ENCODE data around the gene GUCA1A.

The GUCA1A gene

GRCh38 chr6:42173101-42173500 lies at the start of gene GUCA1A:
Gene GUCA1A, plus strand, starts transcription at chr6:42173364. Its CDS starts 250 bp downstream, at chr6:42173614.
- no peak for DNase-seq

- DNase-seq = no peak
Observed at GRCh38 chr6:42123379-42124103, 49.6 kb upstream of the GUCA1A start.

- no peak for DNase-seq
Observed at GRCh38 chr6:42124223-42124836, 48.8 kb upstream of the GUCA1A start.

GRCh38 chr6:42125231-42125630 lies 47.9 kb upstream of the GUCA1A start:
- no peak for DNase-seq

GRCh38 chr6:42125663-42126062 lies 47.5 kb upstream of the GUCA1A start:
- no peak for DNase-seq

- DNase-seq = no peak
Observed at GRCh38 chr6:42128460-42129359, 44.5 kb upstream of the GUCA1A start.

- DNase-seq = no peak
Observed at GRCh38 chr6:42129360-42129676, 43.8 kb upstream of the GUCA1A start.

GRCh38 chr6:42131531-42131930 lies 41.6 kb upstream of the GUCA1A start:
- no peak for DNase-seq

- no peak for DNase-seq
Observed at GRCh38 chr6:42133926-42134325, 39.2 kb upstream of the GUCA1A start.

- DNase-seq = no peak
Observed at GRCh38 chr6:42135161-42135560, 38.0 kb upstream of the GUCA1A start.

GRCh38 chr6:42135722-42136121 lies 37.4 kb upstream of the GUCA1A start:
- DNase-seq = no peak

GRCh38 chr6:42136508-42137193 lies 36.5 kb upstream of the GUCA1A start:
- DNase-seq = no peak

GRCh38 chr6:42137194-42137753 lies 35.9 kb upstream of the GUCA1A start:
- DNase-seq = no peak

- DNase-seq = no peak
Observed at GRCh38 chr6:42138190-42138589, 35.0 kb upstream of the GUCA1A start.

GRCh38 chr6:42138630-42139619 lies 34.2 kb upstream of the GUCA1A start:
- peak; percentile 46 for DNase-seq

- no peak for DNase-seq
Observed at GRCh38 chr6:42140032-42140431, 33.1 kb upstream of the GUCA1A start.

GRCh38 chr6:42140756-42141602 lies 32.2 kb upstream of the GUCA1A start:
- no peak for DNase-seq

- no peak for DNase-seq
Observed at GRCh38 chr6:42141603-42142117, 31.5 kb upstream of the GUCA1A start.

- DNase-seq = peak; percentile 20
Observed at GRCh38 chr6:42142118-42142835, 30.9 kb upstream of the GUCA1A start, which contains the start of gene C6orf132. Gene C6orf132, minus strand, starts transcription at chr6:42142620. Its CDS starts 176 bp downstream, at chr6:42142444.
